Thyroid gland (tissue), 4 donors: ENCODE measurements around the gene TEK. TPM values are rescaled to one million over a fixed set of nuclear protein-coding genes. Genes with fewer than 3 reads are reported as not detected.
A peak's percentile ranks its signal among the peaks of the same experiment; 100 is the strongest.

Experiments
- DNase-seq, 2 donors: peaks; one replicate each; pipeline ENCODE4 v3.0.0-alpha.2; 2019
- H3K27ac ChIP-seq, 3 donors: fragments of 200-600 bp; sonication (generic); 1 replicate in 2 of 3; 2 replicates in 1 of 3; pipeline ENCODE4 v1.5.1; 2016 to 2019; ENCODE audit warnings: mild to moderate bottlenecking in 1 of 3, moderate library complexity in 1 of 3
- H3K27me3 ChIP-seq: fragments of 200-600 bp; sonication (generic); one replicate; pipeline ENCODE4 v1.5.1; 2019
- H3K36me3 ChIP-seq, 2 donors: fragments of 200-600 bp; sonication (generic); one replicate each; pipeline ENCODE4 v1.5.1; 2016 to 2019
- H3K4me1 ChIP-seq, 2 donors: fragments of 200-600 bp; sonication (generic); one replicate each; pipeline ENCODE4 v1.5.1; 2017 to 2019
- H3K4me3 ChIP-seq, 3 donors: fragments of 200-600 bp; sonication (generic); replicated peaks in 1 of 3; 1 replicate in 2 of 3; 2 replicates in 1 of 3; pipeline ENCODE4 v1.5.1; 2016; ENCODE audit warnings: mild to moderate bottlenecking in 1 of 3
- H3K9me3 ChIP-seq: fragments of 200-600 bp; sonication (generic); one replicate; pipeline ENCODE4 v1.5.1; 2017
- CTCF ChIP-seq, 6 experiments: fragments of 200-600 bp in 3 of 6; fragments of 450-650 bp in 3 of 6; sonication (generic) in 3 of 6; IDR thresholded peaks; one replicate each; pipeline ENCODE4 v1.5.1; 2016 to 2019; ENCODE audit warnings: antibody characterized with exemption in 6 of 6, mild to moderate bottlenecking in 2 of 6, inconsistent platforms in 1 of 6, moderate library complexity in 1 of 6
- POLR2A ChIP-seq, 2 donors: fragments of 450-650 bp; IDR thresholded peaks; one replicate each; pipeline ENCODE4 v1.6.1; 2017; ENCODE audit warnings: antibody characterized with exemption in 2 of 2, mild to moderate bottlenecking in 2 of 2, moderate library complexity in 1 of 2
- WGBS, 2 donors: methylation state at CpG; one replicate each; pipeline ENCODE4 v1.1.5; 2017; 5-methylcytosine and 5-hydroxymethylcytosine counted together
- intact Hi-C: fragments of 100-400 bp; cut with DNase I; formaldehyde crosslinking; loops from one replicate; pipeline ENCODE4 v1.15.1; 2023
- small RNA-seq: library from RNA; depleted of rRNA; stranded (forward); fragments of <200 nt; gene quantifications from one replicate; pipeline ENCODE3, GENCODE V24; 2016
- total RNA-seq, 4 donors: library from RNA; depleted of rRNA; stranded (reverse); fragments of >200 nt; gene quantifications; one replicate each; pipeline ENCODE4 v1.2.3, GENCODE V29; 2016

TEK gene
- total RNA-seq, 4 donors from 2014 or later: 11.9 to 32.6 (median 15.9) TPM

GRCh38 chr9:27276193-27277030, 167.4 kb downstream of the TEK start:
- peak in 1 of 2 donors; percentile 27 for DNase-seq
- intact Hi-C loops: loop anchor here (5.0 kb wide), 1 partner anchor 244 kb away; no protein-coding TSS in a partner anchor
- 39 to 41% methylated on average over 12 of the region's 12 CpGs for WGBS, 2 donors
- no peak for TF ChIP-seq POLR2A (IDR thresholded peaks at IDR 0.05)
- TF ChIP-seq CTCF (IDR thresholded peaks at IDR 0.05): peak; percentile 33 to 83 (median 76)
- no peaks in the 10 kb centered on the region for H3K27me3 ChIP-seq
- H3K4me3 ChIP-seq: no peak overlapping the region
- no peak overlapping the region for H3K27ac ChIP-seq
- H3K36me3 ChIP-seq: no peaks in the 10 kb centered on the region
- no peaks in the 10 kb centered on the region for H3K9me3 ChIP-seq
- peaks cover 0 to 9% of the 10 kb centered on the region in 2 donors for H3K4me1 ChIP-seq

DNA sequence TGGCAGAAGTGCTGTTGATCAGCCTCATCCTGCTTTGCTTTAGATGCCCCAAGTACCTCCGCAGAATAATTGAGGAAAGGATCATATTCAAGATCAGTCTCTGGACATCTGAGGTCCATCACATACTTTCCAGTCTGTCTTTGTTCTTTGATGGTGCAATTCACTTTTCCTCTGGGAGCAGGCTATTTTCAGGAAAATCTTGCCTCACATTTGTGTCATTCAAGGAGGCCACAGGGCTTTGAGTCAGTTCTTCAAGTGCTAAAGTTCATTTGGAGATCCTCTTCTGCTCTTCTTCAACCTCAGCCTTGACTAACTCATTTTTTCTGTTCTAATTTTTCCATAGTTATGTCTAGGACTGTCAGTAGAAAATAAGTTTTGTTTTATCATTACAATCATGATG, 169.3 kb downstream of the TEK start:
- H3K36me3 ChIP-seq: no peaks in the 10 kb centered on the region
- H3K27me3 ChIP-seq: no peaks in the 10 kb centered on the region
- no peak overlapping the region for H3K27ac ChIP-seq
- intact Hi-C loops: loop anchor here (5.0 kb wide), 1 partner anchor 246 kb away; no protein-coding TSS in a partner anchor
- WGBS, 2 donors: 75 to 76% methylated on average over 1 of the region's 1 CpG
- no peak for DNase-seq
- TF ChIP-seq POLR2A (IDR thresholded peaks at IDR 0.05) (no peak), CTCF (IDR thresholded peaks at IDR 0.05) (no peak)
- peaks cover 0 to 11% of the 10 kb centered on the region in 2 donors for H3K4me1 ChIP-seq
- H3K4me3 ChIP-seq: no peak overlapping the region
- H3K9me3 ChIP-seq: no peaks in the 10 kb centered on the region

- H3K36me3 ChIP-seq: no peaks in the 10 kb centered on the region
- WGBS, 2 donors: 89 to 90% methylated on average over 3 of the region's 3 CpGs
- no peak overlapping the region for H3K4me3 ChIP-seq
- intact Hi-C loops: loop anchor here (5.0 kb wide), 1 partner anchor 247 kb away; no protein-coding TSS in a partner anchor
- H3K27ac ChIP-seq: no peak overlapping the region
- H3K4me1 ChIP-seq: peaks cover 0 to 11% of the 10 kb centered on the region in 2 donors
- no peaks in the 10 kb centered on the region for H3K27me3 ChIP-seq
- DNase-seq: no peak
- H3K9me3 ChIP-seq: no peaks in the 10 kb centered on the region
- TF ChIP-seq POLR2A (IDR thresholded peaks at IDR 0.05) (no peak), CTCF (IDR thresholded peaks at IDR 0.05) (no peak)
Observed at GRCh38 chr9:27279611-27280010, 170.6 kb downstream of the TEK start.

Small RNA genes lying within 50 kb of the gene (small RNA-seq; reads per million reads assigned to genes)
- not detected for gene AL355433.1
- not detected for gene RNA5SP280

Other genes starting within 250 kb of the TEK start
- 100 to 1,000 TPM in 1 of 4 donors, 10 to 100 TPM in 3; 54.9 to 110 (median 56.5) TPM for gene CAAP1, start 216.4 kb upstream of the TEK start, total RNA-seq
- gene PLAA, start 162.0 kb upstream of the TEK start, total RNA-seq: 10 to 100 TPM; 25.7 to 35.8 (median 32.4) TPM
- 10 to 100 TPM; 23.0 to 40.0 (median 29.9) TPM for gene IFT74, start 152.8 kb upstream of the TEK start, total RNA-seq
- gene LRRC19, start 103.6 kb upstream of the TEK start, total RNA-seq: not detected
- gene EQTN, start 187.9 kb downstream of the TEK start, total RNA-seq: under 1 TPM in 1 of 4 donors, not detected in 3; 0.45 TPM